Activated T-helper 2 cell treated with anti-CD3 and anti-CD28 coated beads, Interferon-gamma antibody, Interleukin-2, Interleukin-4, amounts not matched to agents 10 μg/mL and 5 μg/mL and 100 μg/mL, durations not matched to agents 14 hours and 24 hours and 36 hours (primary cell): ENCODE measurements around the gene MICAL3. TPM values are rescaled to one million over a fixed set of nuclear protein-coding genes. Genes with fewer than 3 reads are reported as not detected.
"Not testable (repeated sequence)": the region's sequence is repeated elsewhere in the genome, so short reads cannot be mapped to it uniquely, and the experiment has no call there.

ENCODE experiments used
- DNase-seq: peaks from one replicate; pipeline ENCODE4 v3.0.0; 2021; ENCODE audit warnings: low spot score
- H3K27ac Mint-ChIP-seq: one replicate; pipeline ENCODE4 v1.8.0; 2021; ENCODE audit warnings: mixed read lengths
- H3K27me3 Mint-ChIP-seq: one replicate; pipeline ENCODE4 v1.8.0; 2021; ENCODE audit warnings: low read depth, mixed read lengths
- H3K36me3 Mint-ChIP-seq: one replicate; pipeline ENCODE4 v1.8.0; 2021; ENCODE audit warnings: low read depth, mixed read lengths
- H3K4me1 Mint-ChIP-seq: one replicate; pipeline ENCODE4 v1.8.0; 2021; ENCODE audit warnings: low read depth, mixed read lengths
- H3K4me3 Mint-ChIP-seq: one replicate; pipeline ENCODE4 v1.8.0; 2021; ENCODE audit warnings: low read depth, mild to moderate bottlenecking, moderate library complexity, mixed read lengths
- H3K9me3 Mint-ChIP-seq: one replicate; pipeline ENCODE4 v1.8.0; 2021; ENCODE audit warnings: mixed read lengths
- intact Hi-C: fragments of 100-400 bp; cut with micrococcal nuclease; formaldehyde crosslinking; loops from one replicate; pipeline ENCODE4 v1.15.1; 2023
- total RNA-seq: library from RNA; stranded (reverse); gene quantifications from 2 replicates; pipeline ENCODE4 v1.2.3, GENCODE V29; 2022

The MICAL3 gene
- total RNA-seq, 1 donor from 2014 or later, result 41.8 TPM

DNA sequence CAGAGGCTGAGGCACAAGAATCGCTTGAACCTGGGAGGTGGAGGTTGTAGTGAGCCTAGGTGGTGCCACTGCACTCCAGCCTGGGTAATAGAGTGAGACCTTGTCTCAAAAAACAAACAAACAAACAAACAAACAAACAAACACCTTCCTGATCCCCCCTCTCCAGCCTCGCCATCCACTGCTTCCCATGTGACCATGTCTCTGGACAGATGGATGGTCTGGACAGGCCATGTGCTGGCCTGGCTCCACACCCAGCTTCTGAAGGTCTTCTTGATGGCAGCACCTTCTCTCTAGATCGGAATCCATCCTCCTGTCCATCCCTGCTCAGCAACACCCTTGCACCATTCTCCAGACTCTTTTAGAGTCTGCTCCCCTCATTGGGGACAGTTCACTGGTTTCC lies 42.8 kb upstream of the MICAL3 start:
- no peak for DNase-seq
- Mint-ChIP-seq H3K4me3 (no peak overlapping the region), H3K36me3 (no peaks in the 10 kb centered on the region), H3K27ac (no peak overlapping the region), H3K27me3 (peaks cover 39% of the 10 kb centered on the region), H3K4me1 (no peaks in the 10 kb centered on the region), H3K9me3 (no peaks in the 10 kb centered on the region)
- intact Hi-C loops, result no loop called here

GRCh38 chr22:18066181-18066859 lies 42.0 kb upstream of the MICAL3 start:
- intact Hi-C loops, result no loop called here
- no peak overlapping the region for H3K27ac Mint-ChIP-seq
- no peak for DNase-seq
- H3K9me3 Mint-ChIP-seq, result no peaks in the 10 kb centered on the region
- no peak overlapping the region for H3K4me3 Mint-ChIP-seq
- H3K36me3 Mint-ChIP-seq, result no peaks in the 10 kb centered on the region
- peaks cover 39% of the 10 kb centered on the region for H3K27me3 Mint-ChIP-seq
- H3K4me1 Mint-ChIP-seq, result no peaks in the 10 kb centered on the region

GRCh38 chr22:18065256-18065655 lies 40.9 kb upstream of the MICAL3 start:
- peaks cover 38% of the 10 kb centered on the region for H3K27me3 Mint-ChIP-seq
- no peaks in the 10 kb centered on the region for H3K4me1 Mint-ChIP-seq
- H3K9me3 Mint-ChIP-seq, result no peaks in the 10 kb centered on the region
- H3K36me3 Mint-ChIP-seq, result no peaks in the 10 kb centered on the region
- H3K27ac Mint-ChIP-seq, result no peak overlapping the region
- H3K4me3 Mint-ChIP-seq, result no peak overlapping the region
- no peak for DNase-seq
- intact Hi-C loops, result no loop called here

DNA sequence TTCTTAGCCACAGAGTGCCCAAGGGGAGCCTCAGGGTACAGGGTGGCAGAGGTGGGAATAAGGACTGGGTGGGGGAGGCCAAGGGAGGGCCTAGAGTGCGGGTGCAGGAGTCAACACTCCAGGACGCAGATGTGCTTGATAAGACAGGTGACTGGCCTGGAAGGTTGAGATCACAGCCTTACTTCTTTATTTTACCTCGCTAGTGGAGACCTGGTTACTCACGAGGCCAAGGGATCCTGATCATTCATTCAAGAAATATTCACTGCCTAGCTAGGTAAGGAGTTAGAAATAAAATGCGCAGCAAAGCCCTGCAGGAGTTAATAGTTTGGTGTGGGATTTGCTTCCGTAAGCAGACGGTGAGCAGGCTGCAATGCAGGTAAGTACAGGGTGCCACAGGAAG lies 40.3 kb upstream of the MICAL3 start:
- Mint-ChIP-seq H3K27me3 (peaks cover 39% of the 10 kb centered on the region), H3K9me3 (no peaks in the 10 kb centered on the region), H3K27ac (no peak overlapping the region), H3K4me3 (no peak overlapping the region), H3K4me1 (no peaks in the 10 kb centered on the region), H3K36me3 (no peaks in the 10 kb centered on the region)
- intact Hi-C loops, result no loop called here
- no peak for DNase-seq

GRCh38 chr22:18063715-18064114 lies 39.4 kb upstream of the MICAL3 start:
- intact Hi-C loops, H3K27ac Mint-ChIP-seq, H3K4me3 Mint-ChIP-seq, H3K9me3 Mint-ChIP-seq, DNase-seq, H3K4me1 Mint-ChIP-seq, H3K36me3 Mint-ChIP-seq: not testable (repeated sequence)
- peaks cover 42% of the 10 kb centered on the region for H3K27me3 Mint-ChIP-seq

GRCh38 chr22:18063306-18063705 lies 38.9 kb upstream of the MICAL3 start:
- peaks cover 42% of the 10 kb centered on the region for H3K27me3 Mint-ChIP-seq
- H3K27ac Mint-ChIP-seq, result no peak overlapping the region
- no peaks in the 10 kb centered on the region for H3K4me1 Mint-ChIP-seq
- no peak for DNase-seq
- no peaks in the 10 kb centered on the region for H3K36me3 Mint-ChIP-seq
- intact Hi-C loops, result no loop called here
- H3K9me3 Mint-ChIP-seq, result no peaks in the 10 kb centered on the region
- no peak overlapping the region for H3K4me3 Mint-ChIP-seq

GRCh38 chr22:18062421-18062820 lies 38.1 kb upstream of the MICAL3 start:
- Mint-ChIP-seq H3K4me3 (no peak overlapping the region), H3K9me3 (no peaks in the 10 kb centered on the region), H3K27me3 (peaks cover 44% of the 10 kb centered on the region), H3K27ac (no peak overlapping the region), H3K4me1 (no peaks in the 10 kb centered on the region), H3K36me3 (no peaks in the 10 kb centered on the region)
- DNase-seq, result no peak
- intact Hi-C loops, result no loop called here

DNA sequence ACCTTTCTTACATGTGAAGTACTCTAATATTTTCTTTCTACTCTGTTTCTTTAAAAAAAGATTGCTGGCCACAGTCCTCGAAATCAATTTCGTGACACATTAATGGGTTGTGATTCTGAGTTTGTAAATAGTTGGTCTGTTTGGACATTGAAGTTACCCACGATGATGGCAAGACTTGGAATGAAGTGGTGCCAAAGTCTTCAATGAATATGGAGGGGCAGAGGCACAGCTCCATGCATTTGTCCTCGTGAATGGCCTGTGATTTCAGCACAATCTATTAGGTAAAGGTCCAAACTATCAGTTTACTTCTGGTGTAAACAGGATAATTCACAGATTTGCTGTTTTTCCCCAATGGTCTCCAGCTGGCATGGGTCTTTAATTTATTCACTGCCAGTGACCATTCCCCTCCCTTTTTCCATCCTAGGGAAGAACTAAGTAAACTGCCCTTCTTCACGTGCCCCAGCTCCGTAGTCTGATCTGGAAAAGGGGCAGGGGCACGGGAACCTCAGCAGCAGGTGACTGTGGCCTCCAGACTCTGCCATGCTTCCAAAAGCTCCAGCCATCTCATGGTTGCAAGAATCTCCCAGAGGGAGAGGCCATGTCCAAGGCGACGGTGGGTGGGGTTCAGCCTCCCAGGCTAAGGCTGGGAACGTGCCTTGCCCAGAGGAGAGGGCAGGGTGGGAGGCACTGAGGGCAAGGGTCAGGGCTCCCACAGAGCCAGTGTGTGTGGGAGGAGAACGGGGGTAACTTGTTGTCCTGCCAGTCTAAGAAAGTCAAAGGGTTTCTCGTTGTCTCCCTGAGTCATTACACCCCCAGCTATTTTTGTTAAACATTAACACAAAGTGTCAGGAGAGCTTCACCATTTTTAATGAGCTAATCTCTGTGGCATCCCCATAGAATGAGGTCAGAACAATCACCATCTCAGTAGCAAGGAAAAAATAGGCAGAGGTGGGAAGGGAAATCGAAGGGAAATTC lies 36.6 kb upstream of the MICAL3 start:
- no peak overlapping the region for H3K27ac Mint-ChIP-seq
- intact Hi-C loops, result no loop called here
- peaks cover 35% of the 10 kb centered on the region for H3K27me3 Mint-ChIP-seq
- H3K36me3 Mint-ChIP-seq, result no peaks in the 10 kb centered on the region
- no peaks in the 10 kb centered on the region for H3K9me3 Mint-ChIP-seq
- H3K4me3 Mint-ChIP-seq, result no peak overlapping the region
- no peaks in the 10 kb centered on the region for H3K4me1 Mint-ChIP-seq
- DNase-seq, result no peak

GRCh38 chr22:18059991-18060390 lies 35.6 kb upstream of the MICAL3 start:
- no peak for DNase-seq
- Mint-ChIP-seq H3K27ac (no peak overlapping the region), H3K4me1 (no peaks in the 10 kb centered on the region), H3K9me3 (no peaks in the 10 kb centered on the region), H3K4me3 (no peak overlapping the region), H3K27me3 (peaks cover 25% of the 10 kb centered on the region), H3K36me3 (no peaks in the 10 kb centered on the region)
- intact Hi-C loops, result no loop called here

- Mint-ChIP-seq H3K9me3 (no peaks in the 10 kb centered on the region), H3K27ac (no peak overlapping the region), H3K4me1 (no peaks in the 10 kb centered on the region), H3K27me3 (peaks cover 20% of the 10 kb centered on the region), H3K4me3 (no peak overlapping the region), H3K36me3 (no peaks in the 10 kb centered on the region)
- intact Hi-C loops, result no loop called here
- DNase-seq, result no peak
Observed at GRCh38 chr22:18059473-18059872, 35.1 kb upstream of the MICAL3 start.

GRCh38 chr22:18059094-18059417 lies 34.7 kb upstream of the MICAL3 start:
- no peaks in the 10 kb centered on the region for H3K9me3 Mint-ChIP-seq
- intact Hi-C loops, result no loop called here
- H3K4me1 Mint-ChIP-seq, result no peaks in the 10 kb centered on the region
- H3K4me3 Mint-ChIP-seq, result no peak overlapping the region
- peaks cover 18% of the 10 kb centered on the region for H3K27me3 Mint-ChIP-seq
- no peaks in the 10 kb centered on the region for H3K36me3 Mint-ChIP-seq
- no peak overlapping the region for H3K27ac Mint-ChIP-seq
- no peak for DNase-seq

DNA sequence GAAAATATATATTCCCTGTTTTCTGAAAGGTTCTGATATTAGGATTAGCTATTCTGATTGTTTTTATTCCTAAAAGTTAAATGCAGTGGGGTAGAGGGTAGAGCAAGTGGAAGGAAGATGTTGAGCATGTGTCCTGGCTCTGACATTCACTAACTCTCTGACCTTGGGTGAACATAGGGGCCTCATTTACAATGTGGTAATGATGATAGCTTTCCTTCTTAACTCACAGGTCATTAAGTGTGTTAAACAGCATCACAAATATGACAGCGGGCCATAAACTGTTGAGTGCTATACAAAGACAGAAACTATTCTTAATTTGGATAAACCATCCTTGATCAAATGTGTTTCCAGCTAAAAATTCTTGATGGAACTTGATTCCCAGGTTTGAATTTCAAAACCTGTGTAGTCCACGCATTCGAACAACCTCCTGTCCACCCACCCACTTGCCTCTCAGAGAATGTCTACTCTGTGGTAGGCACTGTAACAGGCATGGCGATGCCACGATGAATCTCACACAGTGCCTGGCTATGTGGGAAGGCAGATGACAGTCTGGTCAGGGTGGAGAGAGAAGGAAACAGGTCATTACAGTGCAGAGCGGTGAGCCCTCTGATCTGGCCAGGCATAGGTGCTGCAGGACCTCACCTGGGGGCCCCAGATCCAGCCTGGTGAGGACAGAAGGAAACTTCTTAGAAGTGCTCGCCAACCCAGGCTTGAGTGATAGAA lies 34.2 kb upstream of the MICAL3 start:
- Mint-ChIP-seq H3K27me3 (peaks cover 18% of the 10 kb centered on the region), H3K27ac (no peak overlapping the region), H3K9me3 (no peaks in the 10 kb centered on the region), H3K4me1 (no peaks in the 10 kb centered on the region), H3K36me3 (no peaks in the 10 kb centered on the region), H3K4me3 (no peak overlapping the region)
- DNase-seq, result no peak
- intact Hi-C loops, result no loop called here
